Measurements from ENCODE around the gene CLN5. TPM values are rescaled to one million over a fixed set of nuclear protein-coding genes. Genes with fewer than 3 reads are reported as not detected.

Gene CLN5
- total RNA-seq, 1 donor from 2014 or later = 13.4 TPM

- intact Hi-C loops (cut with DNase I) = no loop called here
- DNase-seq (ENCODE audit: low spot score) = no peak
Observed at GRCh38 chr13:77042566-77043177, 50.8 kb downstream of the CLN5 start.

- intact Hi-C loops (cut with DNase I) = no loop called here
- no peak for DNase-seq (ENCODE audit: low spot score)
Observed at GRCh38 chr13:77047649-77048343, 55.9 kb downstream of the CLN5 start.

- no peak for DNase-seq (ENCODE audit: low spot score)
- intact Hi-C loops (cut with DNase I) = no loop called here
Observed at GRCh38 chr13:77048681-77049080, 56.8 kb downstream of the CLN5 start.

- intact Hi-C loops (cut with DNase I) = no loop called here
- DNase-seq (ENCODE audit: low spot score) = no peak
Observed at GRCh38 chr13:77053192-77053591, 61.3 kb downstream of the CLN5 start.

Other genes starting within 250 kb of the CLN5 start
- 34.9 TPM for gene KCTD12, start 105.7 kb upstream of the CLN5 start, total RNA-seq
- not detected for gene ACOD1, start 43.6 kb upstream of the CLN5 start, total RNA-seq
- 35.1 TPM for gene FBXL3, start 35.1 kb downstream of the CLN5 start, total RNA-seq